ENCODE measurements around the gene PDXP. TPM values are rescaled to one million over a fixed set of nuclear protein-coding genes. Genes with fewer than 3 reads are reported as not detected.
A peak's percentile ranks its signal among the peaks of the same experiment; 100 is the strongest.

Gene PDXP
- polyA plus RNA-seq, 6 donors from 2014 or later: 4.0 to 14.3 (median 7.6) TPM

DNA sequence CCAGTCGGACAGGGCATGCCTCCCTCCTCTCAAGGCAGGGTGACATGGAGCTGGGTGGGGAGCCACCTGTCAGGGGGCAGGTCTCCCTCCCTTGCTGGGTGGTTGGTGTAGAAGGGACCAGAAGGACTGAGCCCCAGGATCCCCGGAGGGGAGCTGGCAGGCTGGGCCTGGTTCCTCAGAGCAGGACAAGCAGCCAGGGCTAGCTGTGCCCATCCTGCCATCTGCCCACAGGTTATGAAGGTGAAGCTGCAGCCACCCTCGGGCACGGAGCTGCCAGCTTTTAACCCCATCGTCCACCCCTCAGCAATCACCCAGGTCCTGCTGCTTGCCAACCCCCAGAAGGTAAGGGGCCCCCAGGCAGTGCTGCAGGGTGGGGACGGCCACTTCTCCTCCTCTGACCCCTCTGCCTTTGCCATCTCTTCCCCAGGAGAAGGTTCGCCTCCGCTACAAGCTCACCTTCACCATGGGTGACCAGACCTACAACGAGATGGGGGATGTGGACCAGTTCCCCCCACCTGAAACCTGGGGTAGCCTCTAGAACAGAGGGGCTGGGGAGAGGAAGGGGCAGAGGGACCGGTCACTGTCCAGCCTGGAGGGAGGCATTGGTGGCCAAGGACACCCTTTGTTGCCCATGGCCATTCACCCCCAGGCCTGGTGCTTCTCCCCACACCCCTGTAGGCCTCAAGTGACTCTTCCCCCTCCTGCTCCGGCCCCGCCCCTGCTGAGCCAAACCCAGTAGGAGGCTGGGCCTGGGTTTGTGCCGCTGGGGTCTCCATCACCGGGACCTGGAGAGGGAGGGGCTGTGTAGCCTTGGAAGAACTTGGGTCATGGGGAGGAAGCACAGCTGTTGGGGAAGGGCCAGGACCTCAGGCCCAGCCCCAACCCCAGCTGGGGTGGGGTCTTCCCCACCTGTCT is 26.1 kb upstream of the PDXP start:
- Mint-ChIP-seq H3K36me3 (no peaks in the 10 kb centered on the region), H3K27ac (peak overlapping the region; percentile 85 to 97 (median 94)), H3K27me3 (no peaks in the 10 kb centered on the region), H3K9me3 (no peaks in the 10 kb centered on the region), H3K4me1 (peaks cover 32 to 64% (median 61%) of the 10 kb centered on the region in 3 donors), H3K4me3 (peak overlapping the region in 5 of 8 donors; percentile 74 to 80 (median 78))
- ATAC-seq (ENCODE audit: low read depth in 2 of 2): no peak
- DNase-seq: no peak

DNA sequence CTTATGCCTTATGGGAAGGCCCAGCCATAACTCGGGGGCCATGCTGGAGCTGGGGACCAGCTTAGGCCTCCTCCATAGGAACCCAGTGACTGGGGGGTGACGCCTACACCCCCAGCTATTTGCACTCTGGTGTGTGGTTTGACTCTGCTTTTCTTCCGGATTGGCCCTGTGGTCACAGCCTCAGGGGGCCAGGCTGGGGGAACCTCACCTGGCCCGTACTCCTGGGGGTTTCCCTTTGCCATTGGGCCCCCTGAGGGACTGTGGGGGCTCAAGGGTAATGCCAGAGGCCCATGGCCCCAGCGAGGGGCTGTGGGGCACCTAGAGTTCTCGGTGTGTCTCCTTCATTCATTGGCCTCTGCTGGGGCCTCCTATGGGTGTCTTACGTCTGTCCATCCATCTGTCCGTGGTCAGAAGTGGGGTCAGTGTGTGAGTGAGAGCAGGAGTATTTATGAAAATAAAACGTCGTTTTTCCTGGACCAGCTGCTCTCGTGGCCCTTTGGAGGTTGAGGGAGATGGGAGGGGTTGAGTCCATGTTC is 25.4 kb upstream of the PDXP start:
- H3K4me1 Mint-ChIP-seq: peaks cover 37 to 64% (median 61%) of the 10 kb centered on the region in 3 donors
- peak overlapping the region; percentile 85 to 97 (median 94) for H3K27ac Mint-ChIP-seq
- H3K9me3 Mint-ChIP-seq: no peaks in the 10 kb centered on the region
- H3K4me3 Mint-ChIP-seq: peak overlapping the region; percentile 67 to 84 (median 78)
- DNase-seq (peak; percentile 53), ATAC-seq (ENCODE audit: low read depth in 2 of 2) (peak; percentile 42 to 53)
- H3K27me3 Mint-ChIP-seq: no peaks in the 10 kb centered on the region
- no peaks in the 10 kb centered on the region for H3K36me3 Mint-ChIP-seq

DNA sequence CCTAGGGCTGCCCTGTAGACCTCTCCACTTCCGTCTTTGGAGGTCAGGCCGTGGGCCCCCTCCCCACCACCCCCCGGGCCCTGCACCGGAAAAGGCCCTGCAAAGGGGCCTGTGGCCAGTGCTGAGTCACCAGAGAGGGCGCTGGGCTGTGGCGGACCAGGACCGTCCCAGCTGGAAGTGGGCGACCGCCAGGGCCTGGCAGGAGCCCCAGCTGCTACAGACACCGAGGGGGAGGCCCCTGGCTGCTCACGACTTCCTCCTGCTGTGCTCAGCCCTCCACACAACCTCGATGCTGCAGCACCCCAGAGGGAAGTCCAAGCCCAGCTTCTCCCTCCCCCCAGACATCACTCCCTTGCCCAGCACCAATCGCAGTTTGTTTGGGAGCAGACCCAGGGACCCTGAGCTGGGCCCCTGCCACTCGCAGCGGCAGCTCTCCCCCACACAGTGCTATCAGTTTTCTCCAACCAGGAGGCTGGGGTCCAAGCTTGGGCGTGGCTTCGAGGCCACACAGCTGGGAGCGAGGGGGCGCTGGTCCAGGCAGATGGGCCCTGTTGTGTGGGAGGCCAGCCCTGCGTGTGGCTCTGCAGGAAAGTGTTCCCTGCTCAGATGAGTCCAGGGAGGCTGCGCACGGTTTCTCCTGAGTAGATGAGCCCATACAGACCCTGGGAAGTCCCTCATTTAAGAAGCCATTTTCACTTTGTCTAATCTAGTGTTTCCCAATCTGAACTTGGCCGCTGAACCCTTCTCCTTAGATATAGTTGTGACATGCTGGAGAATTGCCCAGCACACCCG is 24.7 kb upstream of the PDXP start:
- peak overlapping the region; percentile 85 to 97 (median 94) for H3K27ac Mint-ChIP-seq

GRCh38 chr22:37634417-37634924 is 24.1 kb upstream of the PDXP start:
- Mint-ChIP-seq H3K36me3 (no peaks in the 10 kb centered on the region), H3K4me3 (peak overlapping the region; percentile 67 to 91 (median 82)), H3K27ac (peak overlapping the region; percentile 83 to 97 (median 91)), H3K4me1 (peaks cover 39 to 65% (median 65%) of the 10 kb centered on the region in 3 donors), H3K27me3 (no peaks in the 10 kb centered on the region), H3K9me3 (no peaks in the 10 kb centered on the region)
- no peak for ATAC-seq (ENCODE audit: low read depth in 2 of 2)
- no peak for DNase-seq

More for the DNA sequence above, 24.7 kb upstream of the PDXP start:
- Mint-ChIP-seq H3K9me3 (no peaks in the 10 kb centered on the region), H3K4me3 (peak overlapping the region; percentile 67 to 91 (median 82)), H3K36me3 (no peaks in the 10 kb centered on the region), H3K27me3 (no peaks in the 10 kb centered on the region), H3K4me1 (peaks cover 41 to 64% (median 62%) of the 10 kb centered on the region in 3 donors)
- ATAC-seq (ENCODE audit: low read depth in 2 of 2) (peak; percentile 88 to 91), DNase-seq (peak; percentile 72)

- Mint-ChIP-seq H3K4me1 (peaks cover 41 to 68% (median 62%) of the 10 kb centered on the region in 3 donors), H3K27me3 (no peaks in the 10 kb centered on the region), H3K9me3 (no peaks in the 10 kb centered on the region), H3K4me3 (peak overlapping the region in 1 of 8 donors; percentile 78), H3K36me3 (no peaks in the 10 kb centered on the region), H3K27ac (peak overlapping the region in 3 of 6 donors; percentile 75 to 97 (median 93))
- DNase-seq (no peak), ATAC-seq (ENCODE audit: low read depth in 2 of 2) (no peak)
Measured at GRCh38 chr22:37635157-37635556, 23.4 kb upstream of the PDXP start.

GRCh38 chr22:37636186-37636948 is 22.2 kb upstream of the PDXP start:
- no peaks in the 10 kb centered on the region for H3K9me3 Mint-ChIP-seq
- DNase-seq: no peak
- no peaks in the 10 kb centered on the region for H3K27me3 Mint-ChIP-seq
- peak overlapping the region in 5 of 8 donors; percentile 32 to 64 (median 37) for H3K4me3 Mint-ChIP-seq
- H3K27ac Mint-ChIP-seq: peak overlapping the region in 5 of 6 donors; percentile 32 to 83 (median 63)
- H3K36me3 Mint-ChIP-seq: no peaks in the 10 kb centered on the region
- no peak for ATAC-seq (ENCODE audit: low read depth in 2 of 2)
- peaks cover 43 to 72% (median 67%) of the 10 kb centered on the region in 3 donors for H3K4me1 Mint-ChIP-seq

- Mint-ChIP-seq H3K9me3 (no peaks in the 10 kb centered on the region), H3K27me3 (no peaks in the 10 kb centered on the region), H3K27ac (peak overlapping the region in 3 of 6 donors; percentile 2 to 82 (median 30)), H3K4me3 (peak overlapping the region in 1 of 8 donors; percentile 53), H3K36me3 (no peaks in the 10 kb centered on the region), H3K4me1 (peaks cover 43 to 70% (median 64%) of the 10 kb centered on the region in 3 donors)
- ATAC-seq (ENCODE audit: low read depth in 2 of 2) (no peak), DNase-seq (no peak)
Measured at GRCh38 chr22:37636949-37637273, 21.6 kb upstream of the PDXP start.

- Mint-ChIP-seq H3K36me3 (no peaks in the 10 kb centered on the region), H3K27me3 (no peaks in the 10 kb centered on the region), H3K4me3 (peak overlapping the region; percentile 87 to 97 (median 92)), H3K27ac (peak overlapping the region; percentile 7 to 97 (median 92)), H3K9me3 (no peaks in the 10 kb centered on the region), H3K4me1 (peaks cover 42 to 68% (median 67%) of the 10 kb centered on the region in 3 donors)
- DNase-seq (no peak), ATAC-seq (ENCODE audit: low read depth in 2 of 2) (peak in 1 of 2 donors; percentile 9)
Measured at GRCh38 chr22:37638391-37639069, 20.0 kb upstream of the PDXP start.

DNA sequence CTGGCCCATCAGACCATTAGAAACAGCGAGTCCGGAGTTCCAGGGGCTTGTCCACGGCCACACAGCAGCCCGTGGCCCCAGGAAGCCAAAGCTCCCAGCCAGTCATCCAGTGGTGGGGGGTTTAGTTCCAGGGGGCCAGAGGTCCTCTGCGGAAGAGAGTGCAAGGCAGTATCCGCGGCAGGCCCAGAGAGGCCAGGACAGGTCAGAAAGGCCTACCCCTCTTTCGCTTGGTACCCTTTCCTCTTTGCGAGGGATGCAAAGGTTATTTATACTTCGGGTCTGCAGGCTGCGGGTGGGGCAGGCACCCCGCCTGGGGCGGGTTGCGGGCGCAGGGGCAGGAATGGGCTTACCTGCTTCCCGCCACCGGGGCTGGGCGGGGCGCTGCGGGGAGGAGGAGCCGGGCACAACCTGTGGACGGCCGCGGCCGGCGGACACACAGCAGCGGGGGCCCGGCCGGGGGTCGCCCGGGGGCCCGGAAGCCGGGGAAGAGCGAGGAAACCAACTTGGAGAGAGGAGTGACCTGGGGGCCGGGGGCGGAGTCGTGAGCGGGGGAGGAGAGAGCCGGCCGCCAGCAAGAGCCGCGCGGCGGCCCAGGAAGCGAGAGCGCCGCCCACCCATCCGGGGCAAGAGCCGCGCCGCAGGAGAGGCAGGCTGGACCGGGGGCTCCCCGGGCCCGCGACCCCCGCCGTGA is 19.3 kb upstream of the PDXP start, which contains the start of gene SH3BP1:
Gene SH3BP1 (plus strand): TSS at position 600 of the 691 bp plus-strand sequence. CDS start 119 bp downstream, outside the sequence.
- H3K27ac Mint-ChIP-seq: peak within 1 kb of the TSS; percentile 53 to 98 (median 96)
- no peaks in the 10 kb centered on the region for H3K36me3 Mint-ChIP-seq
- ATAC-seq (ENCODE audit: low read depth in 2 of 2) (peak; percentile 43 to 48), DNase-seq (peak; percentile 50)
- no peaks in the 10 kb centered on the region for H3K27me3 Mint-ChIP-seq
- H3K4me3 Mint-ChIP-seq: peak within 1 kb of the TSS; percentile 91 to 99 (median 94)
- peaks cover 40 to 64% (median 63%) of the 10 kb centered on the region in 3 donors for H3K4me1 Mint-ChIP-seq
- H3K9me3 Mint-ChIP-seq: no peaks in the 10 kb centered on the region

GRCh38 chr22:37639771-37640590 is 18.5 kb upstream of the PDXP start:
- peak overlapping the region; percentile 14 to 98 (median 94) for H3K27ac Mint-ChIP-seq
- peak overlapping the region; percentile 91 to 99 (median 94) for H3K4me3 Mint-ChIP-seq
- H3K4me1 Mint-ChIP-seq: peaks cover 34 to 59% (median 57%) of the 10 kb centered on the region in 3 donors
- H3K9me3 Mint-ChIP-seq: no peaks in the 10 kb centered on the region
- ATAC-seq (ENCODE audit: low read depth in 2 of 2): peak in 1 of 2 donors; percentile 20
- H3K27me3 Mint-ChIP-seq: no peaks in the 10 kb centered on the region
- DNase-seq: no peak
- no peaks in the 10 kb centered on the region for H3K36me3 Mint-ChIP-seq

All from naive B cell (primary cell).